Stimulated activated CD4-positive, alpha-beta T cell treated with anti-CD3 and anti-CD28 coated beads, TNF-alpha, amount 100 ng/mL, for 1 hour (primary cell): ENCODE data around the gene SYNPR.

ENCODE experiments used
- DNase-seq, 3 donors: peaks; one replicate each; pipeline ENCODE4 v3.0.0-alpha.2; 2020; ENCODE audit warnings: low read depth in 3 of 3, low spot score in 1 of 3

The SYNPR gene

GRCh38 chr3:63370094-63370493, 92.0 kb downstream of the SYNPR start:
- no peak for DNase-seq

- DNase-seq, result no peak
Measured at GRCh38 chr3:63383040-63383439, 104.9 kb downstream of the SYNPR start.

GRCh38 chr3:63384382-63384781, 106.3 kb downstream of the SYNPR start:
- no peak for DNase-seq

GRCh38 chr3:63385629-63386028, 107.5 kb downstream of the SYNPR start:
- no peak for DNase-seq

- no peak for DNase-seq
Measured at GRCh38 chr3:63386568-63386967, 108.5 kb downstream of the SYNPR start.

- DNase-seq, result no peak
Measured at GRCh38 chr3:63387568-63387967, 109.5 kb downstream of the SYNPR start.

GRCh38 chr3:63390710-63391230, 112.7 kb downstream of the SYNPR start:
- no peak for DNase-seq

- DNase-seq, result no peak
Measured at GRCh38 chr3:63395960-63396359, 117.9 kb downstream of the SYNPR start.

GRCh38 chr3:63400246-63400860, 122.2 kb downstream of the SYNPR start:
- no peak for DNase-seq

- DNase-seq, result no peak
Measured at GRCh38 chr3:63405882-63406281, 127.8 kb downstream of the SYNPR start.

GRCh38 chr3:63413523-63413922, 135.4 kb downstream of the SYNPR start:
- no peak for DNase-seq

GRCh38 chr3:63414607-63415006, 136.5 kb downstream of the SYNPR start:
- no peak for DNase-seq

- no peak for DNase-seq
Measured at GRCh38 chr3:63429905-63430304, 151.8 kb downstream of the SYNPR start.

- no peak for DNase-seq
Measured at GRCh38 chr3:63430875-63431274, 152.8 kb downstream of the SYNPR start.

GRCh38 chr3:63437858-63438257, 159.8 kb downstream of the SYNPR start:
- no peak for DNase-seq

GRCh38 chr3:63438826-63439371, 160.8 kb downstream of the SYNPR start:
- no peak for DNase-seq

GRCh38 chr3:63441262-63441661, 163.2 kb downstream of the SYNPR start:
- DNase-seq, result no peak

- no peak for DNase-seq
Measured at GRCh38 chr3:63442918-63443317, 164.8 kb downstream of the SYNPR start.

- DNase-seq, result no peak
Measured at GRCh38 chr3:63450023-63450422, 171.9 kb downstream of the SYNPR start.

GRCh38 chr3:63450634-63451363, 172.7 kb downstream of the SYNPR start:
- DNase-seq, result no peak

GRCh38 chr3:63456901-63457300, 178.8 kb downstream of the SYNPR start:
- no peak for DNase-seq

GRCh38 chr3:63458405-63458804, 180.3 kb downstream of the SYNPR start:
- DNase-seq, result no peak
